Kidney epithelial cell (primary cell): Measurements from ENCODE around the gene SPOCD1. TPM values are rescaled to one million over a fixed set of nuclear protein-coding genes. Genes with fewer than 3 reads are reported as not detected.
A peak's percentile ranks its signal among the peaks of the same experiment; 100 is the strongest.

ENCODE experiments used
- DNase-seq: peaks from one replicate; pipeline ENCODE4 v3.0.0-alpha.2; 2010; ENCODE audit warnings: low read depth
- H3K27me3 ChIP-seq: 2 replicates; pipeline ENCODE4 v1.6.0; 2011; ENCODE audit warnings: low read length; ENCODE audit not compliant: control insufficient read depth, insufficient read depth
- H3K36me3 ChIP-seq: 2 replicates; pipeline ENCODE4 v1.5.1; 2011; ENCODE audit warnings: low read length; ENCODE audit not compliant: control insufficient read depth, insufficient read depth
- H3K4me3 ChIP-seq: 2 replicates; pipeline ENCODE4 v1.5.1; 2011; ENCODE audit warnings: low read depth, mild to moderate bottlenecking, control low read depth, low read length
- total RNA-seq: library from RNA; depleted of rRNA; stranded (reverse); fragments of >200 nt; gene quantifications from 2 replicates; pipeline ENCODE4 v1.2.3, GENCODE V29; 2015
- TF ChIP-seq, protein P1 (sequence below): IDR thresholded peaks from 2 replicates; pipeline ENCODE4 v1.5.1; 2011; ENCODE audit warnings: mild to moderate bottlenecking, moderate library complexity, low read length, control low read depth, inconsistent platforms; ENCODE audit not compliant: insufficient read depth, poor library complexity, severe bottlenecking

SPOCD1 gene
- total RNA-seq, 1 donor from 2014 or later: 31.8 TPM

DNA sequence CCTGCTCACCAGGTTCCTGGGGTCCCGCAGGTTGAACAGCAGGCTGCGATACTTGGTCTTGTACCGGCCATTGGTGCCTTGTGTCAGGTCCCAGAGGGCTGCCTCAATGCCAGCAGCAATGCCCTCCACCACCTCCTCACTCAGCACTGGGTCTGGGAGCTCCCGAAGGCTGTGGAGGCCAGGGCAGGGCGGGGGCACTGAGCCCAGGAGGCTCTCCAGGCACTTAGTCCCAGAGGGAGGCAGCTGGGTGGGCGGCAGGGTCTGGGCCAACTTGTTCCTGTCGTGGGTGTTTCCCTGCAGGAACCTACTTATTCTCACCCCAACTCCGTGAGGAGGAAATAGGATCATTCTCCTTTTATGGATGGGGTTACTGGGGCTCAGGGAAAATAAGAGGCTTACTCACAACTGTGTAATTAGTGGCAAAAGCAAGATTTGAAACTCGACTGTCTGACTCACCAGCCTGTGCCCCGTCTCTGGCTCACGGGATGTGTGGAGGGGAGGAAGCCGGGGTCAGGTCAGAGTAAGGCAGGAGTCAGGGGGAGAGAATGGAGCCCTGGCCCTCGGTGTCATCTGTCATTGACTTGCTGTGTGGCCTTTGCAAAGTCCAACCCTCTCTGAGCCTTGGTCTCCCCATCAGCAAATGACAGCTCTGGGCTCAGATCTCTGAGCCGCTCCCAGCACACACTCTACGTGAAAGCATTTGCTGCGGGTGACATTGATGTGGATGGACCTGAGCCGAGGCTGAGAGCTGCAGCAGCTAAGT is 17.2 kb downstream of the SPOCD1 start:
- H3K27me3 ChIP-seq: no peaks in the 10 kb centered on the region
- H3K4me3 ChIP-seq: peak overlapping the region; percentile 44
- no peaks in the 10 kb centered on the region for H3K36me3 ChIP-seq
- TF ChIP-seq, protein P1, sequence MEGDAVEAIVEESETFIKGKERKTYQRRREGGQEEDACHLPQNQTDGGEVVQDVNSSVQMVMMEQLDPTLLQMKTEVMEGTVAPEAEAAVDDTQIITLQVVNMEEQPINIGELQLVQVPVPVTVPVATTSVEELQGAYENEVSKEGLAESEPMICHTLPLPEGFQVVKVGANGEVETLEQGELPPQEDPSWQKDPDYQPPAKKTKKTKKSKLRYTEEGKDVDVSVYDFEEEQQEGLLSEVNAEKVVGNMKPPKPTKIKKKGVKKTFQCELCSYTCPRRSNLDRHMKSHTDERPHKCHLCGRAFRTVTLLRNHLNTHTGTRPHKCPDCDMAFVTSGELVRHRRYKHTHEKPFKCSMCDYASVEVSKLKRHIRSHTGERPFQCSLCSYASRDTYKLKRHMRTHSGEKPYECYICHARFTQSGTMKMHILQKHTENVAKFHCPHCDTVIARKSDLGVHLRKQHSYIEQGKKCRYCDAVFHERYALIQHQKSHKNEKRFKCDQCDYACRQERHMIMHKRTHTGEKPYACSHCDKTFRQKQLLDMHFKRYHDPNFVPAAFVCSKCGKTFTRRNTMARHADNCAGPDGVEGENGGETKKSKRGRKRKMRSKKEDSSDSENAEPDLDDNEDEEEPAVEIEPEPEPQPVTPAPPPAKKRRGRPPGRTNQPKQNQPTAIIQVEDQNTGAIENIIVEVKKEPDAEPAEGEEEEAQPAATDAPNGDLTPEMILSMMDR: no peak
- DNase-seq: peak; percentile 82

DNA sequence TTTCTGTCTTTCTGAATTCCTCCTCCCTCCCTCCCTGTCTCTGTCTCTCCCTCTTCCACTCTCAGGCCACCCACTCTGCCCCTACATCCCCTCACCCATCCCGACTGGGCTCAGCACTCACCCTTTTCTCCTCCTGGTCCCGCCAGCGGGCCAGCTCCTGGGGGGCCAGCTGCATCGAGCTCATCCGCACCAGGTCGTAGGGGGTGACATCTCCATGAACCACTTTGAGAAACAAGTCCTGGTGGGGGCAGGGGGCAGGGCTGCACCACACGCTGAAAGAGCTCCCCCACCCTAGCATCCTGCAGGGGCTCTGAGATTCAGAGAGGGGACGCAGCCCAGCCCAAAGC is 17.8 kb downstream of the SPOCD1 start:
- peak overlapping the region; percentile 44 for H3K4me3 ChIP-seq
- no peak for DNase-seq
- H3K36me3 ChIP-seq: no peaks in the 10 kb centered on the region
- H3K27me3 ChIP-seq: no peaks in the 10 kb centered on the region
- TF ChIP-seq, protein P1: no peak

GRCh38 chr1:31797216-31797615 is 18.6 kb downstream of the SPOCD1 start:
- peak overlapping the region; percentile 44 for H3K4me3 ChIP-seq
- no peaks in the 10 kb centered on the region for H3K36me3 ChIP-seq
- no peak for DNase-seq

DNA sequence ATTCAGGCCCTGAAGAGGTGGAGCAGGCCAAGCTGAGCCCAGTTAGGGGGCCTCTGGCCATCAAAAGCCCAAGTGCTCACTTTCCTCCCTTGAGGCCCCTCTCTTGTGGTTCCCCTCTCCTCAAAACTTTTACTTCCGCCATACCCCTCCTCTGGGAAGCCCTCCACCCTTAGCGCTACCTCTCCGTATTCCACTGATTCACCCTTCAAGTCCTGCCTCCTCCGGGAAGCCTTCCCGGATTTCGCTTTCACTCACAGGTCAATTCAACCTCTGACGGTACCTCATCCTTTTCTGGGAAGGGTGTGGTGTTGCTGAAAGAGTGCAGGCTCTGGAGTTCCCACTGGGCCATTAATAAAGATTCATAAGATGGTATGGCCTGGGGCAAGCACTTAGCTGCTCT is 19.1 kb downstream of the SPOCD1 start:
- no peaks in the 10 kb centered on the region for H3K36me3 ChIP-seq
- no peaks in the 10 kb centered on the region for H3K27me3 ChIP-seq
- TF ChIP-seq, protein P1: no peak
- no peak overlapping the region for H3K4me3 ChIP-seq
- no peak for DNase-seq

More at GRCh38 chr1:31797216-31797615, 18.6 kb downstream of the SPOCD1 start:
- TF ChIP-seq, protein P1: no peak
- no peaks in the 10 kb centered on the region for H3K27me3 ChIP-seq

DNA sequence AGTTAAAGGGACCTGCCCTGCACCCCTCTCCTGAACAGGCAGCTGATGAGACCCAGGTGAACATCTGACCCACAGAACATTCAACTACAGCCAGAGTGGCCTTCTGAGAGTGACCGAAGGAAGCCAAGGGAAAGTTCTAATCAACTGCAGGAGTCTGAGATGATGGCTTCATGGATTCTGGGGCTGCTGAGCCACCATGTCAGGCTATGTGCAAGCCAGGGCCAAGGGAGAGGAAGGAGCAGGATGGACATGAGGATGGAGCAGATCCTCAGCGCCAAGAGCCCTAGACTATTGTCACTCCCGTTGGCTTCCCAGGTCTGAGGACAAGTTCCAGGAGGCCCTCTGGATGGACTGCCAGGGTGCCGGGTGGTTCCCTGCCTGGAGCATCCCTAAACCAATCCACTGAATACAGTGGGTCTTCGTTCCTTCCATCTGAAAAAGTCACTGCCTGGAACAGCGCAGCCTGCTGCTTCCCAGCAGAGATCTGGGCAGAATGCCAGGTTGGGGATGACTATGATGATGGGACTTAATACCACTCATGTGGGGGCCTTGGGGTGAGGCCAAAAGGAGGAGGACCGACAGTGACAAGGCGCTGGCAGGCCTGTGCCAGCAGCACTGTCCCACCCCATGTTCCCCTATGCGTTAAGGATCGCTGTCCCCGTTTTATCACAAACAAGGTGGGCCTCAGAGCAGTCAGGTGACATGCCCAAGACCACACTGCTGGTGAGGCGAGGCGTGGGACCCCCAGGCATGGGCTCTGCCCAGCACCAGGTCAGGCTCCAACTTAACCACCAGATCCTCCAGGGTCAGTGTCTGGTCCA is 19.8 kb downstream of the SPOCD1 start:
- no peaks in the 10 kb centered on the region for H3K27me3 ChIP-seq
- no peak overlapping the region for H3K4me3 ChIP-seq
- TF ChIP-seq, protein P1: no peak
- H3K36me3 ChIP-seq: no peaks in the 10 kb centered on the region
- DNase-seq: no peak
